GM19240 (cell line): ENCODE measurements around the gene CRIP2.

Experiments used
- DNase-seq: peaks from one replicate; pipeline ENCODE4 v3.0.0; 2011; ENCODE audit warnings: low spot score; ENCODE audit not compliant: insufficient read length

CRIP2 gene

GRCh38 chr14:105444859-105445258 is 29.8 kb upstream of the CRIP2 start:
- DNase-seq: no peak

- no peak for DNase-seq
Observed at GRCh38 chr14:105445290-105445689, 29.3 kb upstream of the CRIP2 start.

DNA sequence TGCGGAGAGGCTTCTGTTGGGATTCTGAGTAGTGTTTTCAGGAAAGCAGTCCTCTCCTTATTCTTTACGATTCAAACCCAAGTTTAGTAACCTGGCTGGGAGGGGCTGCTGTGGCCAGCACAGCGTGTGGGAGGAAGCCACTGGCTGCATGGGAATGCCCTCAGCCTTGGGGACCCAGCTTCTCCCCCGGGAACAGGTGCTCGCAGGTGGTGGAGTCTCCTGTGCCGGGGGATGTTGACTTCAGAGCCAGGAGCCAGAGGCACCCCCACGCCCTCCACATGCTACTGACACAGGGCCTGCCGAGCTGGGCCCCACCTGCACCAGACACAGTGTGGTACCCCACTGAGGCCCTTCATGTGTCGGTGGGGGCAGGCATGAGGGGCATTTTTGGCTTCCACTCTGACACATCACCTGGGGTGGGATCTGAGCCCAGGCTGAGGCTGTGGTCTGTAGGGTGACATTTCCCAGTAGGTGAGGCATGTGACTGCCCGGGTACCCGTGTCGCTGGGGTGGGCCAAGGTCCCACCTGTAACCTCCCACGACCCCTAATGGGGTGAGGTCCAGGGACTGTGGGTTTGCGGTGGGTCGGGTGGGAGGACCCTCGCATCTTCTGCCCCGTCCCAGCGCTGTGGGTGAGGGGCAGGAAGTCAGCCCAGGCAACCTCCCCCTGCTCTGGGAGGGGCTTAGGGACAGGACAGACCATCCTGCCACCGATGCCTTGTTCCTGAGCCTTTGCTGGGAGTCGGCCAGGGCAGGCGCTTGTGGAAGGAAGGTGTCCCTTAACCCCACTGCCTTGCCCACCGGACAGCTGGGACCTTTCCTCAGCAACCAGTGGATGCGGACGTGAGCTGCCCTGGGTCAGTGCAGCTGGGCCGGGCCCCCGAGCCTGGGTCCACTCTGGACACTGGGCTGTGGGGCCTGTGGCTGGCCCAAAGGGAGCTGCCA is 28.4 kb upstream of the CRIP2 start:
- no peak for DNase-seq

DNA sequence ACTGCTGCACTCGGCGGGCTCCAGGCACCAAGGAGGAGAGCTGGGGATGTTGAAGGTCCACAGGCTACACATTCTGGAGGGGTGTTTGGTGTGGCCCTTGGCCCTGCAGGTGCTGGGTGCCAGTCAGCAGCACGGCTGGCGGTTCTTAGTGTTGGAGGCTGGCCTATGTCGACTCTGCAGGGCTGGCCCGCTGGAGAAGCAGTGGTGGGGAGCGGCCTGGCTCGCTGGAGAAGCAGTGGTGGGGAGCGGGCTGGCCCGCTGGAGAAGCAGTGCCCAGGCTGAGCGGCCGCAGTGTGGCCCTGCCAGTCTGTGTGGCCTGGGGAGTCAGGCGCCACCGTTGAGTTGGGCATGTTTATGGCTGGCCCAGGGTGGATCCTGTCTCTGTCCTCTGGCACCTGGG is 27.6 kb upstream of the CRIP2 start:
- no peak for DNase-seq

DNA sequence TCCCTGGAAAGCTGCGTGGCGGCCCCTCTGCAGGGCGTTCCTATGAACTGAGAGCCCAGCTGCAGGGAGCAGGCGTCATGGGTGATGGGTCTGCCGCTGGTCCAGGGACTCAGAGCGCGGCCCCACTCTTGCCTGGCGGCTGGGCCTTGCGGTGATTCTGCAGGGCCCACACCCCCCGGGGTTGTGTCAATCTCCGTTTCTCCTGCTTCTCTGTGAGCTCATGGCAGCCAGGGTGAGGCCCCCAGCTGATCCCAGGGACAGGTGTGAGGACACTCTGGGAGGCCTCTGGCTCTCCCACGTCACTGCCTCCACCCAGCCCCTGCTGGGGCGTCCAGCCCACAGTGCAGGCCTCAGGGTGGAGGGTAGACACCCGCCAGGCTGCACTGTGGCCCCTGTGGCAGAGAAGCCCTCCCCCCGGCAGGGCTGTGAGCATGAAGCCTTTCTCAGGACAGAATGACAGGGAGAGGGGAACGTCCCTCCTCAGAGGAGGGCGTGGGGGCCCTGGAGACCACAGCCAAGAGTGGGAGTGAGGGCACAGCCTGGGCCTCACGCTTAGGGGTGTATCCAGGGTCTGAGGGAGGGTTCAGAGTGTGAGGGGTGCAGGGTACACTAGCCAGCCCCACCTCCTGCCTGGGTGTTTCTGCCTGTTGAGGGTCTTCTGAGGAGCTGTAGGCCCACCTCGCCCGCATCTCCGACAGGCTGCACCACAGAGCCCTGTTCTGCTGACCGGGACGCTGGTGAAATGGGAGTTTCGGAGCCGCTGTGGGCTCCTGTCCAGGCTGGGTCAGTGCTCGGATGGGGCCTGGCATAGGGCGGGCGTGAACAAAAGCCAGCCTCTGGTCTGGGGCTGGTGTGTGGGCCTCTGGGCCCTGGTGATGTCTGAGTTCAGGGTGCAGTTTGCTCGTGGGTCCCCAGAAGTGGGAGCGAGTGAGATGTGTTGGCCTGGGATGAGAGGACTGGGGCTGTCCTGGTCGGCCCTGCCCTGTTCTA is 26.7 kb upstream of the CRIP2 start:
- DNase-seq: no peak

- peak; percentile 83 for DNase-seq
Observed at GRCh38 chr14:105448706-105449111, 25.9 kb upstream of the CRIP2 start.

DNA sequence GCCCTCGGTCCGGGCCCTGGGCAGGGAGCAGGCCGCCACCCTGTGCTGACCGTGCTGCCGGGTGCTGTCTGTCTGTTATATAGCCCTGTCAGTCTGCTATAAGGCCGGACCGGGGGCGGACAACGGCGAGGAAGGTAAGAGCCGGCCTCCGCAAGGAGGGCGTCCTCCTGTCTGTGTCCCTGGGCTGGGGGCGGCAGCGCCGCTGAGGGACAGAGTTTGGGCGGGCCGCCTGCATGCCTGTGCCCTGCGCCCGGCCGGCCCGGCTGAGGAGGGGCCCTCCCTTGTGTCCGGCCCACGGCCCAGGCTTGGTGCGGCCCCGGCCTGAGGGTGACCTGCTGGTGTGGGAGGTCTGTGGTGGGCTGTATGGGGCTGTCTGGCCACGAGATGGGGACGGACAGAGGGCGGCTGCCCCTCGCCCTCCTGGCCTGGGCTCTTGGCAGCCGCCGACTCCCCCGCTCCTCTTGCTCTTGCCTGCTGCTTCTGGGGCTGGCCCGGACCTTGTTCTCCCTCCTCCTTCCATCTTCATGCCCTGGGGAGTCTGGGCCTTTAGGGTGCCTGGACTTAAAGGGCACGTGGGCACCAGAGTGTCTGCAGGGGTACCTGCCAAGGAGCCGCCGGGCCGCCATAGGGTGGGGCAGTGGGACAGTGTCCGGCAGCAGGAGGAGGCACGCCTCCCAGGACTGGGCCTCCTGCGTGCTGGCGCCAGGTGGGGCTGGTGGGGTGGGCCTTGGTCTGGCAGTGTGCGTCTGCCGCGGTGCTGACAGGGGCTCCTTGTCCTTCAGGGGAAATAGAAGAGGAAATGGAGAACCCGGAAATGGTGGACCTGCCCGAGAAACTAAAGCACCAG is 25.1 kb upstream of the CRIP2 start:
- no peak for DNase-seq

DNA sequence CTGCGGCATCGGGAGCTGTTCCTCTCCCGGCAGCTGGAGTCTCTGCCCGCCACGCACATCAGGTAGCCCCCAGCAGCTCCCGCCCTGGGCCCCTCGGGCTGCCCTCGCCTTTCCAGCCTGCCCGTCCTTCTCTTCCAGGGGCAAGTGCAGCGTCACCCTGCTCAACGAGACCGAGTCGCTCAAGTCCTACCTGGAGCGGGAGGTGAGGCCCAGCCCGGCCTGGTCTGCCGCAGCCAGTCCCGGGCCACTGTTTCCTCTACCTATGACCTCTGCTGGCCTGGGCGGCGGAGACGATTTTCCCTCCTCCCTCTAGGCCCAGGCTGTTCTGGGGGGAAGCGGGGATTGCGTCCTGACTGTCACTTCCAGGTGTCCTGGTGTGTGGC is 24.5 kb upstream of the CRIP2 start:
- no peak for DNase-seq

DNA sequence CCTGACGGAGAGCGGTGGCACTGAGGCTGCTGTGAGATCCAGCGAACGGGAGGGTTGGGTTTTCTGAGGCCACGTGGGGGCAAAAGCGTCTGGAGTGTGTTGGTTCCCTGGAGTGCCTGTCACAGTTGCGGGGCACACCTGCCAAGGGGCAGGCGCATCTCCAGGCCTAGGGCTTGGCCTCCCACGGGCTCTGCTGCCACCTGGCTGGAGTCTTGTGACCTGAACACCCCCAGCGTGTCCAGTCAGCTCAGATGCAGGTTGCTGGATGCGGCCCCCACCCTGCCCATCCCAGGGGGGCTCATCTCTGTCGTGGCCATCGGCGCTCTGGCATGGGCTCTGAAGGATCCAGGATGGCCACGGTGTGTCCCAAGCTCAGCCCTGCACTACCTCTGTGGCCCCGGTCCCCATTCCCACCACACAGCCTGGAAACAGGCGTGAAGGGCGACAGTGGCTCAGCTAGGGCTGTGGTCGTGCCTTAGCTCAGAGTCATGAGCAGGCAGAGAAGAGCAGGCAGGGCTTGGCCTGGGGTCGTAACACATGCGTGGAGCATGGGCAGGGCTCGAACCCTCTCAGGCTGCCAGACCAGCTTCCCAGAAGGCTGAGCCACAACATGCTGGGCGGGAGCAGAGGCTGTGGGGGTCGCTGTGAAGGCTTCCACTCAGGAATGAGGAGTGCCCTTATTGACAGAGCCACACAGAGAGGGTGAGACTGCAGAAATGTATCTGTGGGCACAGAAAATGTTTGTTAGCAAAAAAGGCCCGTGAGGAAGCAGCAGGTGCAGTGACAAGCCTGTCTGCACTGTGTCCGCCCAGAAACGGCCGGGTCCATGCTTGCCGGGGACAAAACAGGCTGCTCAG is 23.5 kb upstream of the CRIP2 start:
- no peak for DNase-seq

DNA sequence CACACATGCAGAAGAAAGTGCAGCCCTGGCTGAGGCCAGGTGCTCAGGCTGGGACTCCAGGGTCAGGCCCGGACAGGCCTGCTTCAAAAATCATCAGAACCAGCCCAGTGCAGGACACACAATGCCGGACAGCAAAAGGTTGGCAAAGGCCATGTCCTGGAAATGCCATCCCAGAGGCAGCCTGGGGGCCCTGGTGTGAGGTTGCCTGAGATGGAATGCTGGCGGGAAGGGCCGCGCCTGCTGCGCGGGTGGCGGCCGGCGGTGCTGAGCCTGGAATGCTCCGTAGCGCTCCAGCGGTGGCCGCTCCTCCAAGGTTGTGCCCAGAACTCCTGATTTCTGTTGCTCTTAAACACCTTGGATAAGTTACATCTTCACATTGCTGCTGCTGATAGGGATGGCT is 21.7 kb upstream of the CRIP2 start:
- DNase-seq: no peak

GRCh38 chr14:105453847-105454246 is 20.8 kb upstream of the CRIP2 start:
- DNase-seq: no peak

DNA sequence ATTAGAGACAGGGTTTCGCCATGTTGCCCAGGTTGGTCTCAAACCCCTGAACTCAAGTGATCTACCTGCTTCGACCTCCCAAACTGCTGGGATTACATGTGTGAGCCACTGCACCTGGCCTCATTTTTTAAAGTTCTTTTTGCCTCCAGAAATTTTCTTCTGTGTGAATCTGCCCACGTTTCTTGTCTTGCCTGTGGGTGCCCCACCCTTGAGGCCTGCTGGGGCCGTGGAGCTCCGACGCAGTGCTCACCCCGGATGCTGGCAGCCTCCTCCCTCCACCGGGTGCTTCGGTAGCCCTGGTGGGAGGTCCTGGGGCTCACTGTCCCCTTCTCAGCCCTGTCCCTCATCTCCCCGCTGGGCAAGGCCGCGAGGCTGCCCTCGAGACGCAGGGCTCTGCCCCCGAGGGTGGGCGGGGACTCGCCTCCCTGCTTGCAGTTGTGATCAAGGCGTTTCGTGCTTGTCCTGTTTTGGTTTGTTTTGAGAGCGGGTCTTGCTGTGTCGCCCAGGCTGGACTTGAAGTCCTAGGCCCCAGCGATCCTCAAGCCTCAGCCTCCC is 19.5 kb upstream of the CRIP2 start:
- no peak for DNase-seq

GRCh38 chr14:105455766-105456660 is 18.6 kb upstream of the CRIP2 start:
- DNase-seq: no peak

DNA sequence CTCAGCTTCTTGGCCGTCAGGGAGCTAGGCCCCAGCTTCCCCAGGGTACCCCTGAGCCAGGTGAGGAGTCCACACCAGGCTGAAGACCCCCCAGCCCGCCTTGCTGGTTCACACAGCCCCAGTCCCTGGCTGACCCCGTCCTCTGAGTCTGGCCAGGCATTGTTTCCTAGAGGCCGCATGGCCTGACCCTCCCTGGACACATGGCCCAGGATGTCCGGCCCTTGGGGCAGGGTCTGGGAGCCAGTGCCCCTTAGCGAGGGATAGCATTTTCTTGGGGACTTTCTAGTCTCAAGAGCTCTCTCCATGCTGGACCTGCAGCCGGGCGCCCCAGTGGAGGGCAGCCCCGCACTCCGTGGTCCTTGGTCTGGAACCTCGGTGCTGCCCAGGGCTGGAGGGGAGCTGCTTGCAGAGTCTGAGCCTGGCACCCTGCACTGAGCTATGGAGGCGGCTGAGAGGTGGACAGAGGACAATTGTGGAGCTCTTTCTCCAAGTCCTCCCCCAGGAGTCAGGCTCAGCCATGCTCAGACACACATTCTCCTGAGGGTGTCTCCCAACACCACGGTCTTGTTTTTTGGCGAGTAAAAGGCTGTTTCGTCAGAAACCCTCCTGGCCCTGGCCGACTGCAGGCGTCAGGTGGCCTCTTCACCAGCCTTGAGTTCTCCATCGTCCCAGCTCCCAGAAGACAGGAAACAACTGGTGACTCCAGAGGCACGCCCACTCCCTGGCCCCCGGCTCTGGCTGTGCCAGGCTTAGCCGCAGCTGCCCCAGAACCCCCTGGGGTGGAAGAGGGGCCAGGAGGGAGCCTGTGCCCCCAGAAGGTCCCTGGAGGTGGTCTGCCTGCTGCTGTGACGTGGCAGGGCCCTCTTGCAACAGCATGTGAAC is 17.6 kb upstream of the CRIP2 start:
- no peak for DNase-seq

DNA sequence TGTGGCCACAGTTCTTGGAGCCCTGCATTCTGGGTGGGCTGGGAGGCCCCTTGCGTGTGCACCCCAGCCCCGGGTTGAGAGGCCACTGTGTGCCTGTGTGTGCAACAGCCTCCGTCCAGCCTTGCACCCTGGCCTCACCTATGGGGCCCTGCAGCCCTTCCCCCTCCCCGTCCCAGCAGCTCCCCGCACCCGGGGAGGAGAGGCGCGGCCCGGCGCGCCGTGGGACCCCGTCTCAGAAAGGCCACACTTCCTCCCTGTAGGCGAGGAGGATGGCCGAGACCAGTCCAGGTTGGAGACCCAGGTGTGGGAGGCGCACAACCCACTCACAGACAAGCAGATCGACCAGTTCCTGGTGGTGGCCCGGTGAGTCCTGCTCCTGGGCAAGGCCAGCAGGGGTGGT is 16.6 kb upstream of the CRIP2 start:
- no peak for DNase-seq

DNA sequence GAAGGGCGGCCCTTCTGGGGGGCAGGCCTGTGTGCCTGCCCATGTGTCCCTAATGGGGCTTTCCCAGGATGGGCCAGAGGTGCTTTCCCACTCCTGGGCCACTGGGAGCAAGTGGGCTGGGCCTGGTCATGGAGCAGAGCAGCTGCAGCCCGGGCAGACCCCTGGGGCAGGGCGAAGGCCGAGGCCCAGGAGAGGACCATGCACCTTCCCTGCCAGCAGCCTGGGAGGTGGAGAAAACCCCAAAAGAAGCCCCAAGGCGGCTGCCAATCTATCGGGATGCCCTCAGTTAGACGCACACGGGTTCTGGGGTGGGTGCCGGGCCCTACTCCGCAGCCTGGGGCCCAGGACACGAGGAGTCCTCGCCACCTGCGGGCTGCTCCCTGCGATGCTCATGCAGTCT is 16.1 kb upstream of the CRIP2 start:
- DNase-seq: no peak

DNA sequence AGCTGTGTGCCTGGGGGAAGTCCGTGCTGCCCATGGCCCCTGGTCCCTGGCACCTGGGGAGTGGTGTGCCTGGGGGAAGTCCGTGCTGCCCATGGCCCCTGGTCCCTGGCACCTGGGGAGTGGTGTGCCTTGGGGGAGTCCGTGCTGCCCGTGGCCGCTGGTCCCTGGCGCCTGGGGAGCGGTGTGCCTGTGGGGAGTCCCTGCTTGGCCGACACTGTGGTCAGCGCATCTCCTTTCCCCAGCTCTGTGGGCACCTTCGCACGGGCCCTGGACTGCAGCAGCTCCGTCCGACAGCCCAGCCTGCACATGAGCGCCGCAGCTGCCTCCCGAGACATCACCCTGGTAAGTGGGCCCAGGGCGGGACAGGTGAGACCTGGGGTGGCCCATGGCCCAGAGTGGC is 14.5 kb upstream of the CRIP2 start:
- no peak for DNase-seq

DNA sequence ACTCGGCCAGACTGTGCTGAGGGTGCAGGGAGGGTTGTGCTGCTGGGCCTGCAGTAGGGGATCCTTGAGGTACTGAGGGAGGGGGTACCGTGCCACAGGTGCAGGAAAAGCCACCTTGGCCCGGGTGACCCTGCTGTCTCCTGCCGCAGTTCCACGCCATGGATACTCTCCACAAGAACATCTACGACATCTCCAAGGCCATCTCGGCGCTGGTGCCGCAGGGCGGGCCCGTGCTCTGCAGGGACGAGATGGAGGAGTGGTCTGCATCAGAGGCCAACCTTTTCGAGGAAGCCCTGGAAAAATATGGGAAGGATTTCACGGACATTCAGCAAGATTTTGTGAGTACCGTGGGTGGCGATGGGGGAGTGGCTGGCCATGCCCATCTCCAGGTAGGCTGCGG is 14.0 kb upstream of the CRIP2 start:
- no peak for DNase-seq
